ENCODE measurements around the gene FAM13A. TPM values are rescaled to one million over a fixed set of nuclear protein-coding genes. Genes with fewer than 3 reads are reported as not detected.

Gene FAM13A
- total RNA-seq, 2 donors from 2014 or later, result 27.2 to 107 TPM

DNA sequence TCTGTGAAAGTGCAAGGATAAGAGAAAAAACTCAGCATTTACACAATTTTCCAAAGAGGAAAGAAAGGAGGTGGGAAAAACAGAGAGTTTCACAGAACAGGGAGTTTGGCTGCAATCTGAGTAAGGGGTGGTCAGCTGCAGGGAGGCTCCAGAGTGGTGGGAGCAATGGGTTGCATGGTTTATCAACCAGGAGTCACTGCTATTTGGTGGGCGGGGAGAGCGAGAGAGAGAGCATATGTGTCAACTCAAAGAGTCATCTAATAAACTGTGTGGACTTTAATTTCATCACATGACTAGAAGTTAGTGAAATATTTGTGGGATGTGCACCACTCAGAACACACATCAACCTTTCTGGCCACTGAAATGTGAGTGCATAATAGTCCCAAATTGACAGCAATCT lies 94.6 kb downstream of the FAM13A start:
- 91% methylated on average over 2 of the region's 2 CpGs for WGBS
- Histone ChIP-seq H3K36me3 (no peaks in the 10 kb centered on the region), H3K4me3 (no peak overlapping the region), H3K4me1 (replicated peaks) (no peaks in the 10 kb centered on the region), H3K27ac (no peak overlapping the region), H3K9me3 (no peaks in the 10 kb centered on the region), H3K27me3 (replicated peaks; ENCODE audit: insufficient read depth) (no peaks in the 10 kb centered on the region)
- TF ChIP-seq POLR2AphosphoS5 (IDR thresholded peaks at IDR 0.05), result no peak
- no peak for TF ChIP-seq POLR2A (IDR thresholded peaks at IDR 0.05)
- TF ChIP-seq, protein P1, sequence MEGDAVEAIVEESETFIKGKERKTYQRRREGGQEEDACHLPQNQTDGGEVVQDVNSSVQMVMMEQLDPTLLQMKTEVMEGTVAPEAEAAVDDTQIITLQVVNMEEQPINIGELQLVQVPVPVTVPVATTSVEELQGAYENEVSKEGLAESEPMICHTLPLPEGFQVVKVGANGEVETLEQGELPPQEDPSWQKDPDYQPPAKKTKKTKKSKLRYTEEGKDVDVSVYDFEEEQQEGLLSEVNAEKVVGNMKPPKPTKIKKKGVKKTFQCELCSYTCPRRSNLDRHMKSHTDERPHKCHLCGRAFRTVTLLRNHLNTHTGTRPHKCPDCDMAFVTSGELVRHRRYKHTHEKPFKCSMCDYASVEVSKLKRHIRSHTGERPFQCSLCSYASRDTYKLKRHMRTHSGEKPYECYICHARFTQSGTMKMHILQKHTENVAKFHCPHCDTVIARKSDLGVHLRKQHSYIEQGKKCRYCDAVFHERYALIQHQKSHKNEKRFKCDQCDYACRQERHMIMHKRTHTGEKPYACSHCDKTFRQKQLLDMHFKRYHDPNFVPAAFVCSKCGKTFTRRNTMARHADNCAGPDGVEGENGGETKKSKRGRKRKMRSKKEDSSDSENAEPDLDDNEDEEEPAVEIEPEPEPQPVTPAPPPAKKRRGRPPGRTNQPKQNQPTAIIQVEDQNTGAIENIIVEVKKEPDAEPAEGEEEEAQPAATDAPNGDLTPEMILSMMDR (IDR thresholded peaks at IDR 0.05), result no peak
- no peak for DNase-seq (ENCODE audit: low spot score)
- intact Hi-C loops (cut with DNase I), result no loop called here

DNA sequence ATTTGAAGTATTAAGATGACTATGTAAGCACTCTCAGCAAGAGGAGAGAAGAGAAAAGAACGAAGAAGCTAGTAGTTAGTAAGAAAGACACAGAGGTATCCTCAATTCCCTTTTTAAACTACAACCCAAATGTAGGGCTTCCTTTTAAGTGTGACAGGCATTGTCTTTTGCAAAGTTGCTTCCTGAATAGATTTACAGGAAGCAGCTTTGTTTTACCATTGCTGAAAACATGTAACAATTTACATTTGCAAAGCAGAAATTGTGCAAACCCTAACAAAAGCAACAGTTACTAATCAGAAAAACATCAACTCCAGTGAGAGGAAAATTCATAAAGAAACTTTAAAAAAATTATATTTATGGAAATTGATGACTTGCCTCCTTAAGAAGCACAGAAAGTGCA lies 96.4 kb downstream of the FAM13A start:
- no peaks in the 10 kb centered on the region for H3K4me1 ChIP-seq (replicated peaks)
- TF ChIP-seq POLR2AphosphoS5 (IDR thresholded peaks at IDR 0.05) (no peak), POLR2A (IDR thresholded peaks at IDR 0.05) (no peak)
- TF ChIP-seq, protein P1 (IDR thresholded peaks at IDR 0.05), result no peak
- H3K36me3 ChIP-seq, result no peaks in the 10 kb centered on the region
- no peak for DNase-seq (ENCODE audit: low spot score)
- intact Hi-C loops (cut with DNase I), result no loop called here
- H3K27me3 ChIP-seq (replicated peaks; ENCODE audit: insufficient read depth), result no peaks in the 10 kb centered on the region
- 84% methylated on average over 1 of the region's 1 CpG for WGBS
- H3K27ac ChIP-seq, result no peak overlapping the region
- H3K9me3 ChIP-seq, result no peaks in the 10 kb centered on the region
- H3K4me3 ChIP-seq, result no peak overlapping the region

DNA sequence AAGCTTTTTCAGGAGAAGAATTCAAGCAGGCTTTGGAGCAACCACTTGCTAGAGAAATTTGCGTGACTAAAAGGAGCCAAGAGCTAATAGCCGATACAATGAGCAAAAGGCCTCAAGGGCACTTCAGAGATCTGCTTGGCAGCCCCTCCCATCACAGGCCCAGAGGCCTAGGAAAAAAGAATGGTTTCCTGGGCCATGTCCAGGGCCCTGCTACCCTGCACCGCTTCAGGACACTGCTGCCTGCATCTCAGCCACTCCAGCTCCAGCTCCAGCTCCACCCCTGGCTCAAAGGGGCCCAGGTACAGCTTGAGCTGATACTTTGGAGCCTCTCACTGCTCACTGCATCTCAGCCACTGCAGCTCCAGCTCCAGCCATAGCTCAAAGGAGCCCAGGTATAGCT lies 98.9 kb downstream of the FAM13A start:
- Histone ChIP-seq H3K27ac (no peak overlapping the region), H3K9me3 (no peaks in the 10 kb centered on the region), H3K4me1 (replicated peaks) (no peaks in the 10 kb centered on the region), H3K4me3 (no peak overlapping the region), H3K27me3 (replicated peaks; ENCODE audit: insufficient read depth) (no peaks in the 10 kb centered on the region), H3K36me3 (no peaks in the 10 kb centered on the region)
- intact Hi-C loops (cut with DNase I), result no loop called here
- WGBS, result 93% methylated on average over 3 of the region's 3 CpGs
- DNase-seq (ENCODE audit: low spot score), result no peak
- TF ChIP-seq POLR2A (IDR thresholded peaks at IDR 0.05) (no peak), POLR2AphosphoS5 (IDR thresholded peaks at IDR 0.05) (no peak)
- TF ChIP-seq, protein P1 (IDR thresholded peaks at IDR 0.05), result no peak

DNA sequence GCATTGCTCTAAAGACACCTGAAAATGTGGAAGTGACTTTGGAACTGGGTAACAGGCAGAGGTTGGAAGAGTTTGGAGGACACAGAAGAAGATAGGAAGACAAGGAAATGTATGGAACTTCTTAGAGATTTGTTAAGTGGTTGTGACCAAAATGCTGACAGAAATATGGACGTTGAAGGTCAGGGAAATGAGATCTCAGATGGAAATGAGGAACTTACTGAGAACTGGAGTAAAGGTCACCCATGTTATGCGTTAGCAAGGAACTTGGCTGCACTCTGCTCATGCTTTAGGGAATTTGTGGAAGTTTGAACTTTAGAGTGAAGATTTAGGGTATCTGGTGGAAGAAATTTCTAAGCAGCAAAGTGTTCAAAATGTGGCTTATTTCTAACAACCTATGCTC lies 99.4 kb downstream of the FAM13A start:
- DNase-seq (ENCODE audit: low spot score), result no peak
- 76% methylated on average over 2 of the region's 2 CpGs for WGBS

More for the DNA sequence above, 99.4 kb downstream of the FAM13A start:
- H3K9me3 ChIP-seq, result no peaks in the 10 kb centered on the region
- H3K36me3 ChIP-seq, result no peaks in the 10 kb centered on the region
- H3K27ac ChIP-seq, result no peak overlapping the region
- H3K4me1 ChIP-seq (replicated peaks), result no peaks in the 10 kb centered on the region
- intact Hi-C loops (cut with DNase I), result no loop called here
- no peaks in the 10 kb centered on the region for H3K27me3 ChIP-seq (replicated peaks; ENCODE audit: insufficient read depth)
- H3K4me3 ChIP-seq, result no peak overlapping the region
- TF ChIP-seq POLR2AphosphoS5 (IDR thresholded peaks at IDR 0.05) (no peak), POLR2A (IDR thresholded peaks at IDR 0.05) (no peak)
- TF ChIP-seq, protein P1 (IDR thresholded peaks at IDR 0.05), result no peak

Measured in prostate gland (tissue), 2 donors.